ENCODE results near the gene RAMP2. TPM values are rescaled to one million over a fixed set of nuclear protein-coding genes. Genes with fewer than 3 reads are reported as not detected.

The RAMP2 gene
- total RNA-seq, 1 experiment from 2014 or later: 11.7 TPM

- no peak for DNase-seq
- Histone ChIP-seq H3K79me2 (ENCODE audit: insufficient read depth, low read length) (no peaks in the 10 kb centered on the region), H2BK120ac (ENCODE audit: low read depth, low read length, poor library complexity, severe bottlenecking) (no peak overlapping the region), H4K91ac (ENCODE audit: insufficient read length, low read depth, low read length) (no peak overlapping the region), H2BK5ac (ENCODE audit: insufficient read length, low read length) (no peak overlapping the region), H3K79me1 (ENCODE audit: insufficient read depth, low read depth, low read length, poor library complexity, severe bottlenecking) (no peaks in the 10 kb centered on the region), H4K8ac (replicated peaks; ENCODE audit: insufficient read length, low read depth, low read length) (no peak overlapping the region), H3K14ac (ENCODE audit: insufficient read depth, low read length) (no peak overlapping the region; the same call in 1 of the 2 replicates), H3K9me3 (ENCODE audit: control insufficient read depth, low read depth, low read length) (no peaks in the 10 kb centered on the region), H3K27ac (ENCODE audit: insufficient read length, low read depth, low read length) (no peak overlapping the region), H3K23me2 (ENCODE audit: insufficient read length, low read depth, low read length, poor library complexity, severe bottlenecking) (no peaks in the 10 kb centered on the region), H2AFZ (ENCODE audit: low read length) (no peak overlapping the region), H3K4ac (ENCODE audit: low read depth, low read length) (no peak overlapping the region), H2BK15ac (ENCODE audit: low read depth, low read length) (no peak overlapping the region), H2BK12ac (ENCODE audit: insufficient read length, low read depth, low read length) (no peak overlapping the region), H2AK5ac (ENCODE audit: insufficient read length, low read length) (no peak overlapping the region), H4K20me1 (ENCODE audit: control insufficient read depth, insufficient read depth, insufficient read length) (no peaks in the 10 kb centered on the region), H3K56ac (ENCODE audit: insufficient read length, low read depth, low read length) (no peak overlapping the region), H3K23ac (ENCODE audit: insufficient read length, low read depth, low read length) (no peak overlapping the region), H2BK20ac (ENCODE audit: low read depth, low read length, poor library complexity, severe bottlenecking) (no peak overlapping the region), H3K27me3 (ENCODE audit: insufficient read depth, low read length) (no peaks in the 10 kb centered on the region; the same call in 1 of the 2 replicates), H3T11ph (ENCODE audit: low read length) (no peak overlapping the region), H3K18ac (ENCODE audit: insufficient read length, low read depth, low read length) (no peak overlapping the region), H3K4me1 (ENCODE audit: insufficient read depth, low read length) (no peaks in the 10 kb centered on the region), H4K5ac (ENCODE audit: insufficient read length, low read depth, low read length) (no peak overlapping the region), H3K9ac (ENCODE audit: extremely low read depth, insufficient read length, low read length) (no peak overlapping the region), H3K4me2 (ENCODE audit: insufficient read depth, insufficient read length, low read length) (no peak overlapping the region)
- Mint-ChIP-seq H3K4me1 (peaks cover 9 to 12% of the 10 kb centered on the region in 2 experiments), H3K9me3 (no peaks in the 10 kb centered on the region), H3K27ac (no peak overlapping the region), H3K4me3 (no peak overlapping the region), H3K27me3 (ENCODE audit: low read depth) (peaks cover 15% of the 10 kb centered on the region), H3K36me3 (ENCODE audit: insufficient read depth in 1 of 3, low read depth in 3 of 3) (no peaks in the 10 kb centered on the region; a peak in 1 of 7 replicates)
- TF ChIP-seq CTCF (conservative IDR thresholded peaks at IDR 0.05): no peak
- no CpG with 5 or more reads among the region's 11 CpGs for WGBS (ENCODE audit: extremely low coverage, insufficient read length, low lambda C conversion rate)
Measured at GRCh38 chr17:42787266-42787665, 26.2 kb downstream of the RAMP2 start.

All from H9 (cell line).